ENCODE data around the gene APH1B.
"Not testable (repeated sequence)": the region's sequence is repeated elsewhere in the genome, so short reads cannot be mapped to it uniquely, and the experiment has no call there.

Gene APH1B

GRCh38 chr15:63295341-63295740, 17.9 kb downstream of the APH1B start:
- no peak for DNase-seq (ENCODE audit: low read depth in 2 of 3, low spot score in 1 of 3)

- DNase-seq (ENCODE audit: low read depth in 2 of 3, low spot score in 1 of 3): no peak
Measured at GRCh38 chr15:63296195-63296594, 18.8 kb downstream of the APH1B start.

GRCh38 chr15:63299943-63300575, 22.7 kb downstream of the APH1B start:
- no peak for DNase-seq (ENCODE audit: low read depth in 2 of 3, low spot score in 1 of 3)

GRCh38 chr15:63301088-63301487, 23.7 kb downstream of the APH1B start:
- no peak for DNase-seq (ENCODE audit: low read depth in 2 of 3, low spot score in 1 of 3)

GRCh38 chr15:63305260-63305659, 27.9 kb downstream of the APH1B start:
- DNase-seq (ENCODE audit: low read depth in 2 of 3, low spot score in 1 of 3): no peak

DNA sequence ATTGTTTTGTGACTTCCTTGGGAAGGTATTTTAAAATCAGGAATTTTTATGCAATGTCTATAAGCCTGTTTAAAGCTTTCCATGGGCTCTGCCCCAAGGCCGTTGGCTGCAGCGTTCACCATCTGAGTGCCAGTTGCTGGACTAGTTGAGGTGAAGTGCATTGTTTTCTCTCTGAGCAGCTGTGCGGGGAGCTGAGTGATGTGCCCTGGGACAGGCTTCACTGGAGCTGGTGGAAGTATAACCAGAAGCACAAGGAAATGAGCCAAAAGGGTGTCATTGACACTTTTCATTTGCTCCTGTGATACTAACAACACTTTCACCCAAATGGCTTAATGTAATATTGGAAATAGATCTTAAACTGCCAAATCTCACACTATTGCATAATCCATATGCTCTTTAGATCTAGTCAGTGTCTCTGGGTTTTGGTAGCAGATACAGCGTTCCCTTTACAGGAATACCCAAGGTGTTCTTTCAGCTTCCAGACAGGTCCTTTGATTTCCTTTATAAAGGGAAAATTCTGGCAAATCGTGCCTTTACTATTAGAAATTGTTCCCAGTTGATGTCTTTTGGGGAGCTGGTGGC, 29.2 kb downstream of the APH1B start:
- DNase-seq (ENCODE audit: low read depth in 2 of 3, low spot score in 1 of 3): no peak

DNA sequence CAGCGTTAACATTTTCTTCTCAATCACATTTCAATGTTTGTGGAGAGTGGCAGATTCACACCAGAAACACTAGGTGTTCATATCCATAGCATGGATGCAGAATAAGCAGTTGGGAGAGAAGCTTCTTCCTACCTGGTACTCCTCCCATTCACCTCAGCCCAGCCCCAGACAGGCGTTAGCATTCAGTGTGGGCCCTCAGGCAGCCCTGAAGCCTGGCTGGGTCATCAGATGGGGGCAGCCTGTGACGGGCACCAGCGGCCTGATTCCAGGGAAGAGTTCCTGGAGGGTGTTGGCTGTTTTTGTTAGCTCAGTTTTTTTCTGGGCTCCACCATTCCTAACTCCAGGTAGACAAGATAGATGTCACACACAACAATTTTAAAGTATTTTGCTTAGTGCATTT, 31.1 kb downstream of the APH1B start:
- no peak for DNase-seq (ENCODE audit: low read depth in 2 of 3, low spot score in 1 of 3)

DNA sequence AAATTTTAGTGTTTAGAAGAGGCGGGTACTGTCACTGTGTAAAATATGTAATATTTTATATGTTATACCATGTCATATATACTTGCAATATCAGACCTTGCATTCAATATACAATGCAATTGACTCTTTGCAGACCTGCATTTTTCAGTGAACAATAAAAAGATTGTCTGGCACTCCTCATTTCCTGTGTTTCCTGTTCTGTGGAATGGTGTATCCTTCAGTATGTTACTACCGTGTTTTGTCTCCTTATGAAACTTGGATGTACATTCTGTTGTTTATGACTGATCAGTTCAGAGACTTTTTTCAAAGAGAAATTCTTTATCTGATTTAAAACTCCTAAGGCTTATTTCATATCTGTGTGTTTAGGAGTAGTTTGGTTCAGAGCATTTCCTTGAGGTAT, 31.5 kb downstream of the APH1B start:
- no peak for DNase-seq (ENCODE audit: low read depth in 2 of 3, low spot score in 1 of 3)

DNA sequence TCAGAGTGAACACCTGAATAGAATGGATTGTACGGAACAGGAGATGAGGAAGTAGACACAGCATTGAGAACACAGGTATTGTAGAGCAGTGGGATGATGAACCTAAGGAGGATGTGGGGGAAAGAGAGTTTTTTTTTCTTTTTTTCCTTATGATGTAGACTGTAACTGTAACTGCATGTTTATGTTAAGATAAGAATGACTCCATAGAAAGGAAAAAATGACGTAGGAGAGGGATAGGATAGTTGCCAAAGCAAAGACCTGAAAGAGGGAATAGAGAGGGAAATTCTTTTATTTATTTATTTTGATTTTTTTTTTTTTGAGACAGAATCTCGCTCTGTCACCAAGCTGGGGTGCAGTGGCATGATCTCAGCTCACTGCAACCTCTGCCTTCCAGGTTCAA, 33.2 kb downstream of the APH1B start:
- no peak for DNase-seq (ENCODE audit: low read depth in 2 of 3, low spot score in 1 of 3)

GRCh38 chr15:63312286-63312685, 34.9 kb downstream of the APH1B start:
- DNase-seq (ENCODE audit: low read depth in 2 of 3, low spot score in 1 of 3): no peak

GRCh38 chr15:63313825-63314224, 36.4 kb downstream of the APH1B start:
- no peak for DNase-seq (ENCODE audit: low read depth in 2 of 3, low spot score in 1 of 3)

- DNase-seq (ENCODE audit: low read depth in 2 of 3, low spot score in 1 of 3): no peak
Measured at GRCh38 chr15:63314409-63314808, 37.0 kb downstream of the APH1B start.

- no peak for DNase-seq (ENCODE audit: low read depth in 2 of 3, low spot score in 1 of 3)
Measured at GRCh38 chr15:63318344-63318743, 40.9 kb downstream of the APH1B start.

GRCh38 chr15:63319065-63319464, 41.7 kb downstream of the APH1B start:
- DNase-seq (ENCODE audit: low read depth in 2 of 3, low spot score in 1 of 3): no peak

DNA sequence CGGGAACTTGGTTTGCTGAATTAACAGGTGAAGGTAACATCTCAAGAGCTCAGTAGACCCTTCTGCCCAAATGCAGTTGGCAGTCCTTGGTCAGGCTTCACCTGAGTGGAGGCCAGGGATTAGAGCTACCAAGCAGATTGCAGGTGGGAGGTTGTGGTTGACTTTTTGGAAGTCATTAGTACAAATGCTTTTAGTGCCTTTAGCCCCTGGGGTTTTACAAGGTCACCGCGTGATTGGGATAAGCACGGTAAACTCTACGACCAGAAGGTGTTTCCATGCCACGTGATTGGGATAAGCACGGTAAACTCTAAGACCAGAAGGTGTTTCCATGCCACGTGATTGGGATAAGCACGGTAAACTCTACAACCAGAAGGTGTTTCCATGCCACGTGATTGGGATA, 43.0 kb downstream of the APH1B start:
- DNase-seq (ENCODE audit: low read depth in 2 of 3, low spot score in 1 of 3): not testable (repeated sequence)

DNA sequence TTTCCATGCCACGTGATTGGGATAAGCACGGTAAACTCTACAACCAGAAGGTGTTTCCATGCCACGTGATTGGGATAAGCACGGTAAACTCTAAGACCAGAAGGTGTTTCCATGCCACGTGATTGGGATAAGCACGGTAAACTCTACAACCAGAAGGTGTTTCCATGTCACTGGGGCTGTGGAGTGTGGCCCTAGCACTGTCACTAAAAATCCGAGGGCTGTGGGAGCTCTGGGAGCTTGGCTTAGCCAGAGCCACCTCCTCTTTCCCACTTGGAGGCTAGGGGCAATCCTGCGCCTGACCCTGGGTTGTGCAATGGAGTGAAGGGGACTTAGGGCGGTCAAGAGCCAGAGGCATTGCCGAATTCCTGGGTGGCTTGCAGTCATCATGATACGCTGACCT, 43.6 kb downstream of the APH1B start:
- DNase-seq (ENCODE audit: low read depth in 2 of 3, low spot score in 1 of 3): not testable (repeated sequence)

DNA sequence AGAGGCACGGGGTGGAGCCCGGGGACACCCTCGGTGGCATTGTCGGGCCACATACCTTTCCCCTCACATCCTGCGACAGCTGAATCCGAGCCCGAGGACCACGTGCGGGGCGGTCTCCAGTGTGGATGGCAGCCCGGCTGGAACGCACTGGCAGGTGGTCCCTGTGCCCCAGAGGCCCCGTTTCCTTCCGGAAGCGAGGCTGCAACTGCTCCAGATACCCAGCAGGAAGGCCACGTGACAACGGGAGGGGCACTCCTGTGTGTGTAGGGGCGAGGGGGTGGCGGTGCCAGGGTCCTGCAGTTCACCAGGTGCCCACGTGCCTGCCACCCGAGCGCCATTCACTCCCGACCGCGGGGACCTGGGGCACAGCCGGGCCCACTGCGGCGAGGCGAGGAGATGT, 44.1 kb downstream of the APH1B start:
- DNase-seq (ENCODE audit: low read depth in 2 of 3, low spot score in 1 of 3): no peak

GRCh38 chr15:63322541-63322940, 45.1 kb downstream of the APH1B start:
- DNase-seq (ENCODE audit: low read depth in 2 of 3, low spot score in 1 of 3): no peak

- no peak for DNase-seq (ENCODE audit: low read depth in 2 of 3, low spot score in 1 of 3)
Measured at GRCh38 chr15:63323798-63324563, 46.6 kb downstream of the APH1B start.

GRCh38 chr15:63324770-63325169, 47.4 kb downstream of the APH1B start:
- peak in 1 of 3 donors; percentile 7 for DNase-seq (ENCODE audit: low read depth in 2 of 3, low spot score in 1 of 3)

GRCh38 chr15:63327648-63328421, 50.4 kb downstream of the APH1B start:
- no peak for DNase-seq (ENCODE audit: low read depth in 2 of 3, low spot score in 1 of 3)
